22Rv1 (cell line): Measurements from ENCODE around the gene TRIO.

Experiments
- CTCF ChIP-seq: fragments of 450-650 bp; IDR thresholded peaks from 2 replicates; pipeline ENCODE4 v1.5.1; 2017; ENCODE audit warnings: mild to moderate bottlenecking
- ZFX ChIP-seq: fragments of 450-650 bp; IDR thresholded peaks from 2 replicates; pipeline ENCODE4 v1.6.1; 2017; ENCODE audit warnings: antibody characterized with exemption, borderline replicate concordance

- TF ChIP-seq CTCF (no peak), ZFX (no peak)
Observed at GRCh38 chr5:14435481-14435880, 292.3 kb downstream of the TRIO start.
